Kidney tubule cell (primary cell): Measurements from ENCODE around the gene EPHB1.

Experiments used
- DNase-seq: peaks from one replicate; pipeline ENCODE4 v3.0.0-alpha.2; 2018; ENCODE audit warnings: low spot score

Gene EPHB1

GRCh38 chr3:134809427-134810051 lies 14.5 kb downstream of the EPHB1 start:
- DNase-seq, result no peak

DNA sequence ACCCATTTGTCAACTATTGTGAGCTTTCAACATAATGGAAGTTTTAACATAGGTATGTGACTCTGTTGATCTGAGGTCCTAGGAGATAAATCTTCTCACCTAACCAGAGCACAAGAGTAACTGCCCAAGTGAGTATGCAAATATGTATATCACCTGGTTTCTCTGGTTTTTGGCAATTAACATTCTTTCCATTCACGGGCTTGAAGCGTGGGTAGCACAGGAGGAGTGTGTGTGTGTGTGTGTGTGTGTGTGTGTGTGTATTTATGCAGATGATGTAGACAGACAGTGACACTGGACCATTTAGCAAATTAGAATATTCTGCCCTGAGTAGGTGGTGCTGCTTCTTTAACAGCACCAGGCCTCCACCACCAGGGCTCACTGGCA lies 15.0 kb downstream of the EPHB1 start:
- no peak for DNase-seq

DNA sequence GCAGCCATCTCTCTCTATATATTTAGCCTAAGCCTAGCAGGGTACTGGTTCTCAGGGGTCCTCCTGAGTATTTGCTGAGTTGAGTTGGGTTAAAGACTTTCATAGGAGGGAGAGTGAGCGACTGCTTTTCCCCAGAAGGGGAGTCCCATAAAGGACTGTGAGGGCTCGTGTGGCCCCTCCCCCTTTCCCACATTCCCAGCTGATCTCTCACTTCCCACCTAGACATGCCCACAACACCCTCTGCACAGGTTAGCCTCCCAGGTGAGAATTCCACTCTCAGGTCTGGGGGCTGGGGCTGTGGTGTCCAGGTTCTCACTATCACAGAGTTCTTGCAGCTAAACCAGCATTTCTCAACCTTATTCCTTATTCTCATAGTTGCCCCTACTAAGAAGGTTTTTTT lies 15.8 kb downstream of the EPHB1 start:
- no peak for DNase-seq

DNA sequence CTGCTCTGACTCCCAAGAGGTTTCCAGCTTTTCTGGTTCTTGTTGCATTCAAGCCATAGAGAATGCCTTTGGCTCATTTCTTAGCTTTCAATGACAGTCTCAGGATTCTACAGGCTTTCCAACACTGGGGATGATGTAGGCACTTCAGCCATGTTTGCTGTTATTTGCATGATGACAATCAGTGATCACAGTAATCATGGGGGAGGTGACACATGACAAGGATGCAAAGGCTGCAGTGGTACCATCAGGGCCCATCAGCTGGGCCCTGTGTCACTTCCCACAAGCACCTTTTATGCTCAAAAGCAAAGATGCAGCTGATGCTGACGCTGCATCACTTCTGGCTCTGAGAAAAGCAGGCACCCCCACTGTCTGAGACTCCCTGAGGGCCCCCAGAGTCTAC lies 18.6 kb downstream of the EPHB1 start:
- no peak for DNase-seq

DNA sequence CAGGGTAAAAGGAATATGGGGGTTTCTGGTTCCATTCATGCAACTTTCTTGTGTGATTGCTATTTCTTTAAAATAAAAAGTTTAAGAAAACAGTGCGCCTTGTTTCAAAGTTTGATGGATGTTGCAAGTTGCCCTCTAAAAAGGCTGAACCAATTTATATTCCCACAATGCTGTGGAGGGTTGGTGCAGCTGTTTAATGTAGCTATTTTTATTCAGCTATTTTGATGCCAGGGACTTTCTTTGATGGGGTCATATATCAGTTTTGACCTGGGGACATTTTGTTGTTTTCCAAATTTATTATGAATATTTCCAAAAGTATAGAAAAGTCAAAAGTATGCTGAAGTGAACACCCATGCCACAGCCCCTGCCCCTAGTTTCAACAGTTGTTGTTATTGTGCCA lies 20.5 kb downstream of the EPHB1 start:
- DNase-seq, result no peak

- no peak for DNase-seq
Observed at GRCh38 chr3:134816623-134817022, 21.6 kb downstream of the EPHB1 start.

GRCh38 chr3:134817297-134817696 lies 22.2 kb downstream of the EPHB1 start:
- DNase-seq, result no peak

- DNase-seq, result no peak
Observed at GRCh38 chr3:134820994-134821393, 25.9 kb downstream of the EPHB1 start.

DNA sequence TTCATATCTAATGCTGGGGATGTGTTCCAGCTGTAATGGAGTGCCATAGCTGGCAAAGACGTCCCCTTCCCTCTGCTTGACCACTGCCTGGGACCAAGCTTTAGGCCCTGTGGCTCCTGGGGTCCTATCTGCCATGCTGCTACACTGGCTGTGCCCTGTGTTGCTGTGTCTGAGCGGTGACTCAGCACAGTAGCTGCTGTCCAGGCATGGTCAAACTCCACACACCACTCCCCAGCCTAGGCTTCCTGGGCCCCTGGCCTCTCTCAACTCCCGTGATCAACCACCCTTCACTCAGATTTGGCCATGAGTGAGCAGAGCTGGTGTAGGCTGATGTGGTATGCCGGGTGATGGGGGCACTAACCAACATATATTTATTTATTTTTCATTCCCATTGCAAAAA lies 27.0 kb downstream of the EPHB1 start:
- DNase-seq, result peak; percentile 23

GRCh38 chr3:134823679-134824078 lies 28.6 kb downstream of the EPHB1 start:
- no peak for DNase-seq

- DNase-seq, result no peak
Observed at GRCh38 chr3:134824791-134825190, 29.7 kb downstream of the EPHB1 start.

- DNase-seq, result no peak
Observed at GRCh38 chr3:134827213-134827612, 32.2 kb downstream of the EPHB1 start.

DNA sequence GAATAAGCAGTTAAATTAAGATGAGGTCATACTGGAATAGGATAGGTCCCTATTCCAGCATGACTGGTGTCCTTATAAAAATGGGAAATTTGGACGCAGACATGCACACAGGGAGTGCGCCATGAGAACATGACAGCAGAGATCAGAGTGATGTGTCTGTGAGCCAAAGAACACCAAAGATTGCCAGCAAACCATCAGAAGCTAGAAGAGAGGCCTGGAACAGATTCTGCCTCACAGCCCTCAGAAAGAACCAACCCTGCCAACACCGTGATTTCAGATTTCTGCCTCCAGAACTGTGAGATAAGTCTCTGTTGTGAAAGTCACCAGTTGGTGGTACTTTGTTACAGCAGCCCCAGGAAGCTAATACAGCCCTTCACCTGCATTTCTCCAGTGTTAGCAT lies 34.7 kb downstream of the EPHB1 start:
- DNase-seq, result no peak

DNA sequence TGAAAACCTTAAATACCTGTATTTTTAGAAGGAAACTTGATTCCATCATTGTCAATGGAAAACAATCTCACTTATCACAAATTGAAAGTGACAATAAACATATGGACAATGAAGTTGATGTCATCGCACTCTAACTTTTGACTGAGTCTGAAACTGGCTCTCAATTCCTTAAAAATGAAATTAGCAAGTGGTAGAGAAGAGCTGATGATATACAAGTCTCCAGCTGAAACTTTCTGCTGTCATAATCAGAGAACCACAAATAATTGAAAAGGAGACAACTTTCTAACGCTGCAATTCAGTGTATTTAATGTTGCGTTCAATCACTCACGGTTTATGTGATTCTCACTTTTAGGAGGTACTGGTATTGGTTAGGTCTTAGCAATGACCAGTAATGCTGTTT lies 37.5 kb downstream of the EPHB1 start:
- no peak for DNase-seq

GRCh38 chr3:134833453-134834163 lies 38.5 kb downstream of the EPHB1 start:
- no peak for DNase-seq

GRCh38 chr3:134836921-134837320 lies 41.9 kb downstream of the EPHB1 start:
- no peak for DNase-seq

DNA sequence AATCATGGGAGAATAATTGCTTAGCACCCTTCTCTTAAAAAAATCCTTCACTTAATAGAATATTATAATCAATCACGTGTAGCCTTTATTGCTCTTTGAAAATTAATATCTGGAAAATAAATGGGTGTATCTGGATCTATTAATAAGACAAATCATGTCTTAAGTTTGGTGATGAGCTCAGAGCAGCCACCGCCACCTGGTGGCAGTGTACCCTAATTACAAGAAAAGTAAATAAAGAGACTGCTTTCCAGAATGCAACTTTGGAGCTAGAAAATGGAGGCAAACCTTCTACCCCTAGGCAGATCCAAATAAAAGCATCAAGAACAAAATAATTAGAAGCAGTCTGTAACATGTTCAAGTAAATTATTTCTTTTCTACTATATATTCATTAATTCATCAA lies 43.5 kb downstream of the EPHB1 start:
- no peak for DNase-seq

DNA sequence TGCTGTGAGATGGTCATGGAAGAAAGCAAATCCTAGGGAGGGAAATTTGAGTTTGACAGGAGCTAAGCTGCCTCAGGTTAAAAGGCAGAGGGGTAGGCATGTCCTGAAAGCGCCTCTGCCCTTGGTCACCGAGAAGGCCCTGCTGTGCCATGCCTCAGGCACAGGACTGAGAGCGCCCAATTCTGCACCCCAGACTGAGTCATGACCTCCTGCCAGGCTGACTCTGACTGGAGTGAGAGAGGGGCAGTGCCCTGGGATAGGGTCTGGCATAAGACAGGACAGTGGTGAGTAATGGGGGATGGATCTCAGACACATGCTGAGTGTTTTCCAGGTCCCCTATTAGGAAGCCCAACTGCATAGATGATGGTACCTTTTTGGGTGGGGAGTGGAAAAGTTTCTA lies 44.4 kb downstream of the EPHB1 start:
- DNase-seq, result peak; percentile 32

GRCh38 chr3:134839990-134840389 lies 44.9 kb downstream of the EPHB1 start:
- no peak for DNase-seq

DNA sequence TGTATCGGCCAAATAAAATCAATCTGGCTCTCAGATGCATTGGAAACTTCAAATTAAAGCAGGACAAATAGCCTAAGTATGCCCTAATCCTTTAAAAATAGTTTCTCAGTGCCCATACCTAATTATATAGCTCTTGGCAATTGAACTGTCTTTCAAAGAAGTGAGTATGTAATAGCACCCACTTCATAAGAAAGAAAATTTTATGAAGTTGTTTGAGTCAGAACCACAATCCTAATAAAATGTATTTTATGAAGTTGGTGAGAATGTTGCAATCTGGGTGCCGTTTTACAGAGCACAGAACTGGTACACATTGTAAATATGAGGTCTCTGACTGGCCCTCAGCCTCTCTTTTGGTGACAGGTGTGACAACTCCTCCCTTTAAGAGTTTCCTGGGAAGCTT lies 45.4 kb downstream of the EPHB1 start:
- DNase-seq, result no peak

GRCh38 chr3:134846084-134846483 lies 51.0 kb downstream of the EPHB1 start:
- no peak for DNase-seq

DNA sequence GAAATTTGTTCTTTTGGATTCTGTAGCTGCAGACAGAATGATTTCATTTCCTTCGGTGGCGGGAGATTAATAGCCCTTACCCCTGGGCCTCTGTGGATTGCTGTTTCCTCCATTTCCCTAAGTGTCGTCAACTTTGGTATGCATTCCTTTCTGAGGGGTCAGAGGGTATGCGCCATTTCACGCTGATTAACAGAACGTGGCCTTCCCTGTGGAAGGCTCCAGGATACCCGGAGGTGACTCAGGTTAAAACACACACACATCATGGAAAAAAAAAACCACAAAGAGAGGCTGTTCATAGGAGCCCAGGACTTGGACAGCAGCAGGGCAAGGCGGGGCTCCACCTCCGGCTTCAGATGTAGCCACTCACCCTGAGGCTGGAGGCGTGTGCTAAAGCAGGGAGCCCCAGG lies 51.9 kb downstream of the EPHB1 start:
- DNase-seq, result peak; percentile 100

GRCh38 chr3:134847349-134847748 lies 52.3 kb downstream of the EPHB1 start:
- DNase-seq, result no peak

DNA sequence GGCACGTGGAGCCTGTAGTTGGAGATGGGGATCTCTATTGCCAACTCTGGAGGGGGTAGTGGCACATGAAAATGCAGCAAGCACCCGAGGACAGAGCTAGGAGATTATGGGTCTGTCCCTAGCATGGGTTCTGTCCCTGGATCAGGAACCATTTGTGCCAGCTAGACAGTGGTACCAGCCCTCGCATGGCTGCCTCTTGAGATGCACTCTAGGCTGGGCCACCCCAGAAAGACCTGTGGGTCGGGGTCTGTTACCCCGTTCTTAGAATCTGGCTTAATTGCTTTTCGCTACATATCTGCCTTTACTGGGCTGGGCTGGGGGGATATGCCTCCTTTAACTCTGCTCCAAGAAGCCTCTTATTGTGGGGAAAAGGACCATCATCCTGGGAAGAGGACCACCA lies 54.5 kb downstream of the EPHB1 start:
- DNase-seq, result no peak
